GM12878 (cell line): ENCODE results near the gene EIF4E1B. TPM values are rescaled to one million over a fixed set of nuclear protein-coding genes. Genes with fewer than 3 reads are reported as not detected.

Source experiments
- BHLHE40 ChIP-seq, 2 experiments: fragments of 450-650 bp in 1 of 2; IDR thresholded peaks; 2 replicates each; pipeline ENCODE4 v1.6.1; 2011 to 2017; ENCODE audit warnings: low read depth in 2 of 2, borderline replicate concordance in 1 of 2, improper control_type of control experiment in 1 of 2, low read length in 1 of 2, mild to moderate bottlenecking in 1 of 2
- CEBPB ChIP-seq, 2 experiments: fragments of 150-350 bp in 1 of 2; IDR thresholded peaks; 2 replicates each; pipeline ENCODE4 v1.6.1; 2012 to 2014; ENCODE audit warnings: low read depth in 2 of 2, low read length in 2 of 2, borderline replicate concordance in 1 of 2, inconsistent platforms in 1 of 2
- CREB1 ChIP-seq: IDR thresholded peaks from 2 replicates; pipeline ENCODE4 v1.6.1; 2012; ENCODE audit warnings: low read depth, mild to moderate bottlenecking, inconsistent platforms
- DPF2 ChIP-seq: fragments of 450-650 bp; IDR thresholded peaks from 2 replicates; pipeline ENCODE4 v1.6.1; 2017; ENCODE audit warnings: mild to moderate bottlenecking
- EED ChIP-seq: sonication (generic); IDR thresholded peaks from 2 replicates; pipeline ENCODE4 v1.6.1; 2016; ENCODE audit warnings: antibody characterized with exemption, low read depth
- EGR1 ChIP-seq, 2 experiments: IDR thresholded peaks; 1 replicate in 1 of 2; 2 replicates in 1 of 2; pipeline ENCODE4 v1.6.1; 2011 to 2012; ENCODE audit warnings: low read depth in 2 of 2, low read length in 2 of 2, borderline replicate concordance in 1 of 2, mild to moderate bottlenecking in 1 of 2, moderate library complexity in 1 of 2
- GATAD2B ChIP-seq: fragments of 450-650 bp; conservative IDR thresholded peaks from 2 replicates; pipeline ENCODE4 v1.6.1; 2017; ENCODE audit warnings: low read depth, mild to moderate bottlenecking, moderate library complexity
- NBN ChIP-seq: fragments of 450-650 bp; IDR thresholded peaks from 2 replicates; pipeline ENCODE4 v1.6.1; 2016
- NR2C2 ChIP-seq: IDR thresholded peaks from 2 replicates; pipeline ENCODE4 v1.6.1; 2011; ENCODE audit warnings: borderline replicate concordance, low read depth; ENCODE audit not compliant: control insufficient read depth, insufficient read length
- NRF1 ChIP-seq: conservative IDR thresholded peaks from 2 replicates; pipeline ENCODE4 v1.6.1; 2011; ENCODE audit warnings: mild to moderate bottlenecking, low read depth, low read length, improper control_type of control experiment
- PML ChIP-seq: IDR thresholded peaks from 2 replicates; pipeline ENCODE4 v1.6.1; 2012; ENCODE audit warnings: low read length, inconsistent platforms
- RAD21 ChIP-seq: IDR thresholded peaks from 2 replicates; pipeline ENCODE4 v1.6.1; 2011; ENCODE audit warnings: mild to moderate bottlenecking, low read depth, low read length, moderate library complexity; ENCODE audit not compliant: insufficient read depth
- STAT3 ChIP-seq: IDR thresholded peaks from 2 replicates; pipeline ENCODE4 v1.6.1; 2011; ENCODE audit warnings: low read depth, low read length, improper control_type of control experiment
- SUZ12 ChIP-seq: fragments of 200-600 bp; sonication (generic); IDR thresholded peaks from one replicate; pipeline ENCODE4 v1.6.1; 2018; ENCODE audit warnings: antibody characterized with exemption, mild to moderate bottlenecking; ENCODE audit not compliant: unreplicated experiment
- TAF1 ChIP-seq: IDR thresholded peaks from 2 replicates; pipeline ENCODE4 v1.6.1; 2011; ENCODE audit warnings: mild to moderate bottlenecking, low read depth, low read length, borderline replicate concordance
- YY1 ChIP-seq: IDR thresholded peaks from 2 replicates; pipeline ENCODE4 v1.6.1; 2011; ENCODE audit warnings: low read depth, mild to moderate bottlenecking, low read length
- polyA plus RNA-seq, 11 experiments: library from polyadenylated mRNA; depleted of rRNA in 4 of 11; unstranded in 6 of 11; stranded (reverse) in 5 of 11; fragments of >200 nt; fragmentation: Nextera tagmentation in 4 of 11; fragmentation: Illumina TruSeq in 1 of 11; extraction: Ambion mirVana in 4 of 11; extraction: Trizol in 1 of 11; gene quantifications; 1 replicate in 1 of 11; 2 replicates in 10 of 11; pipeline versions ENCODE4 v1.2.1 to v1.2.3, GENCODE V29; 2011 to 2016; ENCODE audit warnings: inconsistent platforms in 2 of 11, missing spikeins in 2 of 11, low read depth in 1 of 11
- total RNA-seq, 4 experiments: library from RNA; depleted of rRNA in 3 of 4; stranded (reverse); fragments of >200 nt in 3 of 4; fragmentation: Illumina TruSeq in 1 of 4; extraction: Trizol in 1 of 4; gene quantifications; 2 replicates each; pipeline versions ENCODE4 v1.2.1 to v1.2.3, GENCODE V29; 2013 to 2021
- TF ChIP-seq, protein P1 (sequence below), 3 experiments: IDR thresholded peaks in 2 of 3; conservative IDR thresholded peaks in 1 of 3; 2 replicates each; pipeline ENCODE4 v1.5.1; 2011; ENCODE audit warnings: low read depth in 3 of 3, low read length in 3 of 3, mild to moderate bottlenecking in 3 of 3, control low read depth in 2 of 3, moderate library complexity in 2 of 3, inconsistent platforms in 1 of 3, mixed read lengths in 1 of 3; ENCODE audit not compliant: control insufficient read depth in 2 of 3, insufficient read depth in 1 of 3; ENCODE audit errors: extremely low read depth in 1 of 3
- TF ChIP-seq, protein P2 (sequence below): IDR thresholded peaks from 2 replicates; pipeline ENCODE4 v1.6.1; 2011; ENCODE audit warnings: mild to moderate bottlenecking, low read depth, low read length, moderate library complexity; ENCODE audit not compliant: insufficient replicate concordance
- TF ChIP-seq, protein P3 (sequence below): fragments of 450-650 bp; IDR thresholded peaks from 2 replicates; pipeline ENCODE4 v1.6.1; 2017; ENCODE audit warnings: mild to moderate bottlenecking, moderate library complexity
- TF ChIP-seq, protein P4 (sequence below): IDR thresholded peaks from 2 replicates; pipeline ENCODE4 v1.6.1; 2012; ENCODE audit warnings: low read depth, low read length, improper control_type of control experiment

The EIF4E1B gene
- total and polyA plus RNA-seq, 10 of the 15 experiments (the other 5 are each of a cell fraction or from before 2014, with no cell fraction given): not detected

DNA sequence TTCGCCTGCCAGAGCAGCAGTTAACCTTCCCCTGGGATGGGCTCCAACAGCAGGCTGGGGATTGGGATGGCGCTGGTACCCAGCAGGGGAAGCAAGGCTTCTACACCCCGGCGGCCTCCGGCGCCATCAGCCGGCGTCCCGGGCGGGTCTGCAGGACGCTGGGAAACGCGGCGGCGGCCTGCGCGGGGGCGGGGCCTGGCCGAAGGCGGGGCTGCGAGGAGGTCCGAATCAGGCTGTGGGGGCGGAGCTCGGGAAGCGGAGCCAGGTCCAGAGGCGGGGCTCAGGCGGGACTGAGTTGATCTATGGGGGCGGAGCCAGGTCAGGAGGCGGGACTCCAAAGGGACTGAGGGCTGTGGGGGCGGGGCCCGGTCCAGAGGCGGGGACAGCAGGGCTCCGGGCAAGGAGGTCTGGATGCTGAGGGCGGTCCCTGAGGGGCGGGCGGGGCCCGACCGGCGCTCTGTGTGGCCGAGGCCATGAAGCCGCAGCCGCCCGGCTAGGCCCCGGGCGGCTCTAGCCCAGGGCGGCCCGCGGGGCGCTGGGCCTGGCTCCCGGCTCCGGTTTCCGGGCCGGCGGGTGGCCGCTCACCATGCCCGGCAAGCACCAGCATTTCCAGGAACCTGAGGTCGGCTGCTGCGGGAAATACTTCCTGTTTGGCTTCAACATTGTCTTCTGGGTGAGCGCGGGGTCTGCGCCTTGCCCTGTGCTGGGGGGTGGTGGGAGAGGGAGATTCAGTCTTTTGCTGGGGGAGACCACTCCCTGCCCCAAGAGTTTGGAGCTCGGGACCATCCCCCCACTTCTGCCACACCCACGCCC, 16.8 kb downstream of the EIF4E1B start, which contains the start of gene TSPAN17 (continued):
- TF ChIP-seq, protein P1, sequence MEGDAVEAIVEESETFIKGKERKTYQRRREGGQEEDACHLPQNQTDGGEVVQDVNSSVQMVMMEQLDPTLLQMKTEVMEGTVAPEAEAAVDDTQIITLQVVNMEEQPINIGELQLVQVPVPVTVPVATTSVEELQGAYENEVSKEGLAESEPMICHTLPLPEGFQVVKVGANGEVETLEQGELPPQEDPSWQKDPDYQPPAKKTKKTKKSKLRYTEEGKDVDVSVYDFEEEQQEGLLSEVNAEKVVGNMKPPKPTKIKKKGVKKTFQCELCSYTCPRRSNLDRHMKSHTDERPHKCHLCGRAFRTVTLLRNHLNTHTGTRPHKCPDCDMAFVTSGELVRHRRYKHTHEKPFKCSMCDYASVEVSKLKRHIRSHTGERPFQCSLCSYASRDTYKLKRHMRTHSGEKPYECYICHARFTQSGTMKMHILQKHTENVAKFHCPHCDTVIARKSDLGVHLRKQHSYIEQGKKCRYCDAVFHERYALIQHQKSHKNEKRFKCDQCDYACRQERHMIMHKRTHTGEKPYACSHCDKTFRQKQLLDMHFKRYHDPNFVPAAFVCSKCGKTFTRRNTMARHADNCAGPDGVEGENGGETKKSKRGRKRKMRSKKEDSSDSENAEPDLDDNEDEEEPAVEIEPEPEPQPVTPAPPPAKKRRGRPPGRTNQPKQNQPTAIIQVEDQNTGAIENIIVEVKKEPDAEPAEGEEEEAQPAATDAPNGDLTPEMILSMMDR (IDR thresholded peaks at IDR 0.05 in 2 of 3, conservative IDR thresholded peaks at IDR 0.05 in 1 of 3; ENCODE audit: control insufficient read depth in 2 of 3, extremely low read depth in 1 of 3, insufficient read depth in 1 of 3, low read depth in 3 of 3, low read length in 3 of 3): peak; percentile 7 to 55 (median 32); a peak in 3 of 6 replicates
- TF ChIP-seq, protein P2, sequence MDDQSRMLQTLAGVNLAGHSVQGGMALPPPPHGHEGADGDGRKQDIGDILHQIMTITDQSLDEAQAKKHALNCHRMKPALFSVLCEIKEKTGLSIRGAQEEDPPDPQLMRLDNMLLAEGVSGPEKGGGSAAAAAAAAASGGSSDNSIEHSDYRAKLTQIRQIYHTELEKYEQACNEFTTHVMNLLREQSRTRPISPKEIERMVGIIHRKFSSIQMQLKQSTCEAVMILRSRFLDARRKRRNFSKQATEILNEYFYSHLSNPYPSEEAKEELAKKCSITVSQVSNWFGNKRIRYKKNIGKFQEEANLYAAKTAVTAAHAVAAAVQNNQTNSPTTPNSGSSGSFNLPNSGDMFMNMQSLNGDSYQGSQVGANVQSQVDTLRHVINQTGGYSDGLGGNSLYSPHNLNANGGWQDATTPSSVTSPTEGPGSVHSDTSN: no peak
- TF ChIP-seq NRF1 (peak; percentile 27; the same call in 1 of the 2 replicates), SUZ12 (no peak), RAD21 (peak; percentile 43; the same call in 1 of the 2 replicates), GATAD2B (peak; percentile 18; the same call in 1 of the 2 replicates), EED (no peak), BHLHE40 (IDR thresholded peaks at IDR 0.05; ENCODE audit: borderline replicate concordance in 1 of 2, low read depth in 2 of 2, low read length in 1 of 2) (peak; percentile 3 to 76; a peak in 2 of 4 replicates), DPF2 (0 out of 2 replicates have a peak, but pooled peaks have one; percentile 22), STAT3 (no peak), NBN (no peak), CREB1 (no peak), CEBPB (IDR thresholded peaks at IDR 0.05; ENCODE audit: borderline replicate concordance in 1 of 2, low read depth in 2 of 2, low read length in 2 of 2) (no peak), TAF1 (peak; percentile 78; the same call in 1 of the 2 replicates), PML (peak; percentile 44; the same call in 1 of the 2 replicates), YY1 (peak; percentile 91), EGR1 (IDR thresholded peaks at IDR 0.05; ENCODE audit: borderline replicate concordance in 1 of 2, low read depth in 2 of 2, low read length in 2 of 2) (peak; percentile 32 to 79; a peak in 2 of 3 replicates), NR2C2 (no peak)
- TF ChIP-seq, protein P3, sequence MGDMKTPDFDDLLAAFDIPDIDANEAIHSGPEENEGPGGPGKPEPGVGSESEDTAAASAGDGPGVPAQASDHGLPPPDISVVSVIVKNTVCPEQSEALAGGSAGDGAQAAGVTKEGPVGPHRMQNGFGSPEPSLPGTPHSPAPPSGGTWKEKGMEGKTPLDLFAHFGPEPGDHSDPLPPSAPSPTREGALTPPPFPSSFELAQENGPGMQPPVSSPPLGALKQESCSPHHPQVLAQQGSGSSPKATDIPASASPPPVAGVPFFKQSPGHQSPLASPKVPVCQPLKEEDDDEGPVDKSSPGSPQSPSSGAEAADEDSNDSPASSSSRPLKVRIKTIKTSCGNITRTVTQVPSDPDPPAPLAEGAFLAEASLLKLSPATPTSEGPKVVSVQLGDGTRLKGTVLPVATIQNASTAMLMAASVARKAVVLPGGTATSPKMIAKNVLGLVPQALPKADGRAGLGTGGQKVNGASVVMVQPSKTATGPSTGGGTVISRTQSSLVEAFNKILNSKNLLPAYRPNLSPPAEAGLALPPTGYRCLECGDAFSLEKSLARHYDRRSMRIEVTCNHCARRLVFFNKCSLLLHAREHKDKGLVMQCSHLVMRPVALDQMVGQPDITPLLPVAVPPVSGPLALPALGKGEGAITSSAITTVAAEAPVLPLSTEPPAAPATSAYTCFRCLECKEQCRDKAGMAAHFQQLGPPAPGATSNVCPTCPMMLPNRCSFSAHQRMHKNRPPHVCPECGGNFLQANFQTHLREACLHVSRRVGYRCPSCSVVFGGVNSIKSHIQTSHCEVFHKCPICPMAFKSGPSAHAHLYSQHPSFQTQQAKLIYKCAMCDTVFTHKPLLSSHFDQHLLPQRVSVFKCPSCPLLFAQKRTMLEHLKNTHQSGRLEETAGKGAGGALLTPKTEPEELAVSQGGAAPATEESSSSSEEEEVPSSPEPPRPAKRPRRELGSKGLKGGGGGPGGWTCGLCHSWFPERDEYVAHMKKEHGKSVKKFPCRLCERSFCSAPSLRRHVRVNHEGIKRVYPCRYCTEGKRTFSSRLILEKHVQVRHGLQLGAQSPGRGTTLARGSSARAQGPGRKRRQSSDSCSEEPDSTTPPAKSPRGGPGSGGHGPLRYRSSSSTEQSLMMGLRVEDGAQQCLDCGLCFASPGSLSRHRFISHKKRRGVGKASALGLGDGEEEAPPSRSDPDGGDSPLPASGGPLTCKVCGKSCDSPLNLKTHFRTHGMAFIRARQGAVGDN: no peak; the same call in 1 of the 2 replicates
- TF ChIP-seq, protein P4, sequence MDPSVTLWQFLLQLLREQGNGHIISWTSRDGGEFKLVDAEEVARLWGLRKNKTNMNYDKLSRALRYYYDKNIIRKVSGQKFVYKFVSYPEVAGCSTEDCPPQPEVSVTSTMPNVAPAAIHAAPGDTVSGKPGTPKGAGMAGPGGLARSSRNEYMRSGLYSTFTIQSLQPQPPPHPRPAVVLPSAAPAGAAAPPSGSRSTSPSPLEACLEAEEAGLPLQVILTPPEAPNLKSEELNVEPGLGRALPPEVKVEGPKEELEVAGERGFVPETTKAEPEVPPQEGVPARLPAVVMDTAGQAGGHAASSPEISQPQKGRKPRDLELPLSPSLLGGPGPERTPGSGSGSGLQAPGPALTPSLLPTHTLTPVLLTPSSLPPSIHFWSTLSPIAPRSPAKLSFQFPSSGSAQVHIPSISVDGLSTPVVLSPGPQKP: no peak
